Duodenal mucosa (tissue), 2 donors: ENCODE data around the gene REST.
"Not testable (repeated sequence)": the region's sequence is repeated elsewhere in the genome, so short reads cannot be mapped to it uniquely, and the experiment has no call there.

Source experiments
- H3K27ac ChIP-seq: one replicate; pipeline ENCODE4 v1.7.0; 2013; ENCODE audit warnings: low read depth, low read length
- H3K27me3 ChIP-seq, 2 donors: one replicate each; pipeline ENCODE4 v1.7.0; 2013; ENCODE audit warnings: low read length in 2 of 2, control low read depth in 1 of 2; ENCODE audit not compliant: insufficient read depth in 2 of 2, control insufficient read depth in 1 of 2
- H3K36me3 ChIP-seq, 2 donors: one replicate each; pipeline ENCODE4 v1.7.0; 2013; ENCODE audit warnings: low read length in 2 of 2, control low read depth in 1 of 2; ENCODE audit not compliant: insufficient read depth in 2 of 2, control insufficient read depth in 1 of 2
- H3K4me1 ChIP-seq, 2 donors: one replicate each; pipeline ENCODE4 v1.7.0; 2013; ENCODE audit warnings: low read length in 2 of 2, control low read depth in 1 of 2; ENCODE audit not compliant: insufficient read depth in 2 of 2, control insufficient read depth in 1 of 2
- H3K4me3 ChIP-seq, 2 donors: one replicate each; pipeline ENCODE4 v1.7.0; 2013; ENCODE audit warnings: low read length in 2 of 2, low read depth in 1 of 2
- H3K9ac ChIP-seq, 2 donors: one replicate each; pipeline ENCODE4 v1.7.0; 2013; ENCODE audit warnings: low read length in 2 of 2, low read depth in 1 of 2
- H3K9me3 ChIP-seq, 2 donors: one replicate each; pipeline ENCODE4 v1.7.0; 2013; ENCODE audit warnings: low read length in 2 of 2, control low read depth in 1 of 2; ENCODE audit not compliant: control insufficient read depth in 1 of 2

The REST gene

GRCh38 chr4:56939826-56940225, 32.1 kb downstream of the REST start:
- peaks cover 0 to 12% of the 10 kb centered on the region in 2 donors for H3K36me3 ChIP-seq
- not testable (repeated sequence) for H3K27ac ChIP-seq, H3K27me3 ChIP-seq, H3K4me1 ChIP-seq, H3K9ac ChIP-seq, H3K4me3 ChIP-seq, H3K9me3 ChIP-seq

- H3K9ac ChIP-seq = no peak overlapping the region
- H3K36me3 ChIP-seq = peaks cover 0 to 12% of the 10 kb centered on the region in 2 donors
- H3K27me3 ChIP-seq = no peaks in the 10 kb centered on the region
- no peaks in the 10 kb centered on the region for H3K9me3 ChIP-seq
- H3K4me1 ChIP-seq = no peaks in the 10 kb centered on the region
- no peak overlapping the region for H3K27ac ChIP-seq
- H3K4me3 ChIP-seq = no peak overlapping the region
Measured at GRCh38 chr4:56940403-56940802, 32.7 kb downstream of the REST start.

DNA sequence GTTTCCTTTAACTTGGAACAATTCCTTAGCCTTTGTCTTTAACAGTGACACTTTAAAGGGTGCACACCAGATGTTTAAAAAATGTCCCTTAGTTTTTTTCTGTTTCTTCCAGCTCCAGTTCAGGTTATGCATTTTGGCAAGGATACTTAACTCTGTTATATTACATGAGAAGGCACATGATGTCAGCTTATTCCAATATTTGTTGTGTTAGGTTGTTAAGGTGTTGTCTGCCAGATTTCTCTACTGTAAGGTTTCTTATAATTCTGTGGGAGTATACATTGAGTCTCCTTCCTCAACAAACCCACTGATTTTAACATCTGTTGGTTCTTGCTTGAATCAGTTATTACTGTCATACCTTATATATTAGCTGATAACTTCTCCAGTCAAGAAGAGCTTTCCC, 33.3 kb downstream of the REST start:
- H3K4me3 ChIP-seq = no peak overlapping the region
- H3K4me1 ChIP-seq = no peaks in the 10 kb centered on the region

DNA sequence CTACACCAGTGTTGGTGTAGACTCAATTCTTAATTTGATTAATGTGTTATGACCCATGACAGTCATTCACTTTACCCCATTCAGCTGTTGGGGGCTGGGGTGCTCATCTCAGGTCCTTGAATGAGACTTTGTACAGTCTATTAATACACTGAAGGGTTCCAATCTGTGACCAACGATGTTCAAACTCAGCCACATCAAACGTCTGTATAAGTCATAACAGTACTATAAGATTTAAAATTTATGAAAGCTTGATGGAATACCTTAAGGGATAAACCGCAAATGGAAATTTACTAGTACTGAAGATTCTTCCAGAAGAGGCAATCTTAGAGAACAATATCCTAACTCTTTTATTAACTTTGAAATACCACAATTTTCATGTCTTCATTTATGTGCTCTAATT, 33.7 kb downstream of the REST start:
- Histone ChIP-seq H3K4me3 (no peak overlapping the region), H3K27ac (no peak overlapping the region), H3K9ac (no peak overlapping the region), H3K36me3 (peaks cover 0 to 12% of the 10 kb centered on the region in 2 donors), H3K4me1 (no peaks in the 10 kb centered on the region), H3K9me3 (no peaks in the 10 kb centered on the region), H3K27me3 (no peaks in the 10 kb centered on the region)

More for the DNA sequence above, 33.3 kb downstream of the REST start:
- no peaks in the 10 kb centered on the region for H3K27me3 ChIP-seq
- H3K27ac ChIP-seq = no peak overlapping the region
- peaks cover 0 to 12% of the 10 kb centered on the region in 2 donors for H3K36me3 ChIP-seq
- H3K9ac ChIP-seq = no peak overlapping the region
- H3K9me3 ChIP-seq = no peaks in the 10 kb centered on the region

GRCh38 chr4:56953680-56954520, 46.2 kb downstream of the REST start:
- Histone ChIP-seq H3K9ac (no peak overlapping the region), H3K27me3 (no peaks in the 10 kb centered on the region), H3K9me3 (no peaks in the 10 kb centered on the region), H3K4me1 (no peaks in the 10 kb centered on the region), H3K36me3 (no peaks in the 10 kb centered on the region), H3K4me3 (no peak overlapping the region), H3K27ac (no peak overlapping the region)

- H3K27me3 ChIP-seq = no peaks in the 10 kb centered on the region
- peaks cover 0 to 12% of the 10 kb centered on the region in 2 donors for H3K36me3 ChIP-seq
- H3K9me3 ChIP-seq = no peaks in the 10 kb centered on the region
- H3K4me3 ChIP-seq = peak overlapping the region in 1 of 2 donors; percentile 8
- no peak overlapping the region for H3K9ac ChIP-seq
- H3K27ac ChIP-seq = no peak overlapping the region
- no peaks in the 10 kb centered on the region for H3K4me1 ChIP-seq
Measured at GRCh38 chr4:56958111-56958517, 50.4 kb downstream of the REST start.

GRCh38 chr4:56959100-56959499, 51.4 kb downstream of the REST start:
- Histone ChIP-seq H3K27ac (no peak overlapping the region), H3K4me3 (no peak overlapping the region), H3K4me1 (no peaks in the 10 kb centered on the region), H3K9ac (no peak overlapping the region), H3K36me3 (peaks cover 5 to 20% of the 10 kb centered on the region in 2 donors), H3K27me3 (no peaks in the 10 kb centered on the region), H3K9me3 (no peaks in the 10 kb centered on the region)

DNA sequence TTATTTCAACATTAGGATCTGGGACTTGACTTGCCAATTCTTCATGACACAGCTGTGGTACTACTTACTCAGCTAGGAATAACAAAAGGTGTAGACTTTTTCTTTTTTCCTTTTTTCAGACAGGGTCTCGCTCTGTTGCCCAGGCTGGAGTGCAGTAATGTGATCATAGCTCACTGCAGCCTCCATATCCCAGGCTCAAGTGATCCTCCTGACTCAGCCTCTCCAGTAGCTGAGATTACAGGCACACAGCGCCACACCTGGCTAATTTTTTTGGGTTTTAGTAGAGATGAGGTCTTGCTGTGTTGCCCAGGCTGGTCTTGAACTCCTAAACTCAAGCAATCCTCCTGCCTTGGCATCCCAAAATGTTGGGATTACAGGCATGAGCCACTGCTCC, 53.4 kb downstream of the REST start:
- Histone ChIP-seq H3K27me3 (no peaks in the 10 kb centered on the region), H3K4me3 (no peak overlapping the region), H3K36me3 (peaks cover 14 to 39% of the 10 kb centered on the region in 2 donors)

DNA sequence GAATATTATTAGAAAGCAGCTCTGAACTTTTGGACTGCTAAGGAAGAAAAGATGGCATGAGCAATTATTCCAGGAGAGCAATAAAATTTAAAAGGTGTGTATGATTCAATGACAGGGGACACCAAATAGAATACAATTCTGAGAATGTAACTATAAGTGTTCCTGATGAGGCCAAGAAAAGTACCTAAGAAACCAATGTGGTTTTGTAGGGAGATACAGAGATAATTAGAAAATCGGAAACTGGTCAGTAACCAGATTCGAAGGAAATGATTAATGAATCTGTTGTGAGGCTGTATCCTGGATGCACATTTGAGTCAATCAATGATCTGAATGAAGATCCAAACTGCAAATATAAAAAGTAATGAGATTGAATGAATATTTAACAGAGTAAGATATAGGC, 63.7 kb downstream of the REST start:
- H3K9me3 ChIP-seq = peaks cover 7 to 9% of the 10 kb centered on the region in 2 donors
- peaks cover 4 to 11% of the 10 kb centered on the region in 2 donors for H3K4me1 ChIP-seq
- H3K4me3 ChIP-seq = no peak overlapping the region
- peaks cover 30 to 64% of the 10 kb centered on the region in 2 donors for H3K36me3 ChIP-seq
- H3K9ac ChIP-seq = no peak overlapping the region
- H3K27ac ChIP-seq = no peak overlapping the region
- no peaks in the 10 kb centered on the region for H3K27me3 ChIP-seq

More for the DNA sequence above, 53.4 kb downstream of the REST start:
- no peak overlapping the region for H3K9ac ChIP-seq
- H3K27ac ChIP-seq = no peak overlapping the region
- no peaks in the 10 kb centered on the region for H3K9me3 ChIP-seq
- H3K4me1 ChIP-seq = no peaks in the 10 kb centered on the region

DNA sequence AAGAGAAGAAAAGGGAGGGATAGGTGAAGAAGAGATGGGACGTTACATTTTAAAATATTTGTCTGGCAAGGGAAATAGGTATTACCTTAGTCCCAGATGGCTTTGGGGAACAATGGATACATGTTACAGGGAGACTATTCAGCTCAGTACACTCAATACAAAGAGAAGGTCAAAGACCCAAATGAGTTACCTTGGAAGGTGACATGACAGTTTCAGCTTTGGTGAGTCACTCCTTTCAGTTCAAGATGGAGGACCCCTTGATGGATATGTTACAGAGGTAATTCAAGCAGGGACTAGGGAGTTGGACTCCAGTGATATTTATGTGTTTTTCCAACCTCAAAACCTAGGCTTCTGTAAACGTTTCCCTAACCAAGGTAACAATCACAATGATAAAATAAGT, 64.7 kb downstream of the REST start:
- H3K4me3 ChIP-seq = no peak overlapping the region
- H3K9me3 ChIP-seq = peaks cover 7 to 9% of the 10 kb centered on the region in 2 donors
- H3K27ac ChIP-seq = no peak overlapping the region
- peaks cover 4 to 13% of the 10 kb centered on the region in 2 donors for H3K4me1 ChIP-seq
- peaks cover 26 to 58% of the 10 kb centered on the region in 2 donors for H3K36me3 ChIP-seq
- H3K9ac ChIP-seq = no peak overlapping the region
- H3K27me3 ChIP-seq = no peaks in the 10 kb centered on the region
